ENCODE measurements around the gene SSUH2. TPM values are rescaled to one million over a fixed set of nuclear protein-coding genes. Genes with fewer than 3 reads are reported as not detected.

Gene SSUH2
- total RNA-seq, 1 experiment from 2014 or later = 0.94 TPM

GRCh38 chr3:8617921-8618320, 26.7 kb downstream of the SSUH2 start:
- Mint-ChIP-seq H3K4me1 (peaks cover 5% of the 10 kb centered on the region), H3K36me3 (no peaks in the 10 kb centered on the region; the same call in 1 of the 2 replicates), H3K4me3 (no peak overlapping the region), H3K27ac (no peak overlapping the region), H3K9me3 (peaks cover 22% of the 10 kb centered on the region), H3K27me3 (ENCODE audit: low read depth) (no peaks in the 10 kb centered on the region)
- POLR2A ChIA-PET = no interaction called here
- DNase-seq (ENCODE audit: low spot score) = no peak
- ATAC-seq = no peak
- TF ChIP-seq ZNF532 (CRISPR knock-in tag; IDR thresholded peaks at IDR 0.05; ENCODE audit: borderline replicate concordance) (no peak), NFATC4 (CRISPR knock-in tag; IDR thresholded peaks at IDR 0.05) (no peak), E2F5 (CRISPR knock-in tag; IDR thresholded peaks at IDR 0.05) (no peak), ZNF423 (CRISPR knock-in tag; IDR thresholded peaks at IDR 0.05) (no peak), USF1 (CRISPR knock-in tag; IDR thresholded peaks at IDR 0.05) (no peak), ZBTB43 (CRISPR knock-in tag; IDR thresholded peaks at IDR 0.05) (no peak), GTF2I (CRISPR knock-in tag; conservative IDR thresholded peaks at IDR 0.05) (no peak), ZNF219 (CRISPR knock-in tag; IDR thresholded peaks at IDR 0.05; ENCODE audit: borderline replicate concordance) (no peak), ETV6 (CRISPR knock-in tag; IDR thresholded peaks at IDR 0.05) (no peak), JUN (CRISPR knock-in tag; IDR thresholded peaks at IDR 0.05) (no peak), MAX (CRISPR knock-in tag; IDR thresholded peaks at IDR 0.05) (no peak), MXD4 (CRISPR knock-in tag; IDR thresholded peaks at IDR 0.05; ENCODE audit: borderline replicate concordance) (no peak), FOXJ3 (CRISPR knock-in tag; IDR thresholded peaks at IDR 0.05; ENCODE audit: borderline replicate concordance) (no peak), AFF4 (CRISPR knock-in tag; IDR thresholded peaks at IDR 0.05; ENCODE audit: borderline replicate concordance) (no peak), OVOL2 (CRISPR knock-in tag; IDR thresholded peaks at IDR 0.05; ENCODE audit: borderline replicate concordance) (no peak), SMAD3 (CRISPR knock-in tag; IDR thresholded peaks at IDR 0.05; ENCODE audit: borderline replicate concordance) (no peak)
- CTCF ChIA-PET = interaction anchor here (1.1 kb wide), 1 partner anchor 201 kb away, joined by 4 read pairs; no protein-coding TSS in a partner anchor
